ENCODE measurements around the gene SERINC4. TPM values are rescaled to one million over a fixed set of nuclear protein-coding genes. Genes with fewer than 3 reads are reported as not detected.
A peak's percentile ranks its signal among the peaks of the same experiment; 100 is the strongest.

The SERINC4 gene
- total and polyA plus RNA-seq, 8 donors: 0.37 to 0.55 TPM; not detected in 6

DNA sequence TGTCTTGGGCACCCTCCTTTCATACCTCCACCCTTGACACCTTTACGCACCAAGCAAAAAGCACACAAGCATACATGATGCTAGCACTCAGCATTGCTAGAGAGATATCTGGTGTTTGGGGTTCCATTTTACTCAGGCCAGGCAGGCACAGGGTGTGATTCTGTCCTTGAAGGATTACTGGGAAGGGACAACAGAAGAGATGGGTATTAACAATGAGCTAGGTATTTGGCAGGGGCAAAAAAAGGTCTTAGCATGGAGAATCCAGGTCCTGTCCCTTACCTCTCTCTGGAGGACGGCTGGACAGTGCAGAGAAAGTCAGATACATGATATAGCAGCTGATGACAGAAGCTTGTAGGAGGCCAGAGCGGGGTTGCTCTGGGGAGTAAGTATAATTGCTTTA, 3.5 kb downstream of the SERINC4 start:
- Histone ChIP-seq H3K36me3 (peaks cover 40 to 72% (median 64%) of the 10 kb centered on the region in 4 donors), H3K27me3 (no peaks in the 10 kb centered on the region), H3K27ac (peak overlapping the region in 3 of 5 donors; percentile 95 to 99 (median 99)), H3K4me1 (peaks cover 46 to 85% (median 82%) of the 10 kb centered on the region in 4 donors), H3K4me3 (no peak overlapping the region), H3K9me3 (no peaks in the 10 kb centered on the region)
- intact Hi-C loops (cut with DNase I; ENCODE audit: low total_unique reads): no loop called here
- TF ChIP-seq POLR2A (IDR thresholded peaks at IDR 0.05) (no peak), EP300 (IDR thresholded peaks at IDR 0.05) (no peak), POLR2AphosphoS5 (IDR thresholded peaks at IDR 0.05) (peak in 1 of 3 donors; percentile 7)
- no peak for DNase-seq
- WGBS, 5 donors: 83 to 93% (median 90%) methylated on average over 3 of the region's 3 CpGs

DNA sequence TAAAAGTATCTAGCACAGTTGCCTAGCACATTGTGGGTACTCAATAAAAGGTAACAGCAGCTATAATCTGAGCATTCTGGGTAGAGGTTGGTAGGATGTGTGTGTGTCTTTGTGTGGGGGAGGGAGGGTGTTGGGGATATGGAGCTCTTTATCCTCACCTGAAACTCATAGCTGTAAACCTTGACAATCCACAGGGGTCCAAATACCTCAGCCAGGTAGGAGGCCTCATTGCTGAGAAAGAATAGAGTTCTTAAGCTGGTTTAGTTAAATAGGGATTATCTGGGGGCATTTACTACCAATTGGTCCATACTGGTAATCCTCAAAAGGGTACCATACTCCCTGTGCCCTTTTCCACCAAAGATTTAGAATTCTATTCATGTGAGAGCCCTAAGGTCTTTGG, 4.0 kb downstream of the SERINC4 start:
- peak overlapping the region in 4 of 5 donors; percentile 95 to 99 (median 99) for H3K27ac ChIP-seq
- no peak for DNase-seq
- peaks cover 46 to 84% (median 78%) of the 10 kb centered on the region in 4 donors for H3K4me1 ChIP-seq
- no peaks in the 10 kb centered on the region for H3K27me3 ChIP-seq
- H3K36me3 ChIP-seq: peaks cover 40 to 68% (median 62%) of the 10 kb centered on the region in 4 donors
- intact Hi-C loops (cut with DNase I; ENCODE audit: low total_unique reads): no loop called here
- TF ChIP-seq POLR2AphosphoS5 (IDR thresholded peaks at IDR 0.05) (no peak), EP300 (IDR thresholded peaks at IDR 0.05) (no peak), POLR2A (IDR thresholded peaks at IDR 0.05) (no peak)
- TF ChIP-seq, protein P1, sequence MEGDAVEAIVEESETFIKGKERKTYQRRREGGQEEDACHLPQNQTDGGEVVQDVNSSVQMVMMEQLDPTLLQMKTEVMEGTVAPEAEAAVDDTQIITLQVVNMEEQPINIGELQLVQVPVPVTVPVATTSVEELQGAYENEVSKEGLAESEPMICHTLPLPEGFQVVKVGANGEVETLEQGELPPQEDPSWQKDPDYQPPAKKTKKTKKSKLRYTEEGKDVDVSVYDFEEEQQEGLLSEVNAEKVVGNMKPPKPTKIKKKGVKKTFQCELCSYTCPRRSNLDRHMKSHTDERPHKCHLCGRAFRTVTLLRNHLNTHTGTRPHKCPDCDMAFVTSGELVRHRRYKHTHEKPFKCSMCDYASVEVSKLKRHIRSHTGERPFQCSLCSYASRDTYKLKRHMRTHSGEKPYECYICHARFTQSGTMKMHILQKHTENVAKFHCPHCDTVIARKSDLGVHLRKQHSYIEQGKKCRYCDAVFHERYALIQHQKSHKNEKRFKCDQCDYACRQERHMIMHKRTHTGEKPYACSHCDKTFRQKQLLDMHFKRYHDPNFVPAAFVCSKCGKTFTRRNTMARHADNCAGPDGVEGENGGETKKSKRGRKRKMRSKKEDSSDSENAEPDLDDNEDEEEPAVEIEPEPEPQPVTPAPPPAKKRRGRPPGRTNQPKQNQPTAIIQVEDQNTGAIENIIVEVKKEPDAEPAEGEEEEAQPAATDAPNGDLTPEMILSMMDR (IDR thresholded peaks at IDR 0.05): no peak
- no peaks in the 10 kb centered on the region for H3K9me3 ChIP-seq
- H3K4me3 ChIP-seq: no peak overlapping the region

DNA sequence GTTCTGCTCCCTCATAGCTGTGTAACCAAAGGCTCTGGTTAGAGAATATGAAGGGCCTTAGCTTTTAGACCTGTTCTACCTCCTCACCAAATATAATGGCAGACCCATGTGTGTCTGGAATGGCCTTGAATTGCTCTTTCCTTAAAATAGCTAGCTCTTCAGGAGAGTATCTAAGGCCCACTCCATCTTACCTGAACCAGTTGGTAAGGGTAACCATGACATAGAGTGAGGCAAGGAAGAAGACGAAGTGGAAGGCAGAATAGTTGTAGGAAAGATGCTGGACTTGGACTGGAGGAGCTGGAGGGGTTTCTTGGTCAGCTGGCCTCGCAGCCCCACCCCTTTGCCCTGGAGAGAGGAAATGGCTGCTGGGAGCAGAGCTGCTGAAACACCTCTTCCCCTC, 4.8 kb downstream of the SERINC4 start:
- no peak overlapping the region for H3K4me3 ChIP-seq
- H3K9me3 ChIP-seq: no peaks in the 10 kb centered on the region
- 83 to 96% (median 93%) methylated on average over 2 of the region's 2 CpGs for WGBS, 5 donors
- intact Hi-C loops (cut with DNase I; ENCODE audit: low total_unique reads): no loop called here
- H3K4me1 ChIP-seq: peaks cover 45 to 79% (median 74%) of the 10 kb centered on the region in 4 donors
- TF ChIP-seq POLR2A (IDR thresholded peaks at IDR 0.05): no peak
- no peak for TF ChIP-seq EP300 (IDR thresholded peaks at IDR 0.05)
- TF ChIP-seq, protein P1 (IDR thresholded peaks at IDR 0.05): no peak
- no peak for TF ChIP-seq POLR2AphosphoS5 (IDR thresholded peaks at IDR 0.05)
- H3K27ac ChIP-seq: peak overlapping the region; percentile 49 to 99 (median 99)
- no peaks in the 10 kb centered on the region for H3K27me3 ChIP-seq
- DNase-seq: no peak
- peaks cover 40 to 68% (median 62%) of the 10 kb centered on the region in 4 donors for H3K36me3 ChIP-seq

DNA sequence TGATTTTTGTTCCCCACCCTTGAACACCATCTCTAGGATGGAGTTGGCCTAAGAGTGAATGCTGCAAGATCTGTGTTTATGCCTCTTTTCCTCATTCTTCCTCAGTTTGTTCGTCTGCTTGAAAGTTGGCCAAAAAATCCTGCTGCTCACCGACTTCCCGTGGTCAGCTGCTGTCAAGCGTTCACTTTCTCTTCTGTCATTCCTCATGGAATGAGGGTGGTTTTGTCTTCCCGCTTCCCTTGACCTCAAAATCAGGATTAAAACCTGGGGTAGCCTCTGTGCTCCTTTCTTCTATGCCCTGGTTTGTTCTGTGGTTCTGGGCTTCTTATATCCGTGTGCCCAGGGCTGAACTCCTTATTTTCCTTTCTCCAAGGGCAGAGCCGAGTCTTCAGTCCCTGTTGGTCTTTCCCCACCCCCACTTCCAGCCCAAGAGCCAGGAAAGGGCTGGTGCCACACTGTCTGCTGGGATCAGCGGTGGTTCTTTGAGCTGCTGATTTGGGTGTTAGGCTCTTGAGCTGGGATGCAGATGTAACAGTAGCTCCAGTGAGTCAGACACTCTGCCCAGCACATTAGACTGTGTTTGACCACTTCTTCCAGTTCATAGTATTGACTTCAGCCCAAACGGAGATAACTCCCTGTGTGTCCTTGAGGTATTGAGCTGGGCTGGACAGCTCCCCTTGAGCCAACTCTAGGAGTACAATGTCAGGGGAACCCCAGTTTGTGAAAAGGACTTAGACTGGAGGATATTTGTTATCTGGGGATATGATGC, 5.6 kb downstream of the SERINC4 start:
- intact Hi-C loops (cut with DNase I; ENCODE audit: low total_unique reads): no loop called here
- H3K9me3 ChIP-seq: no peaks in the 10 kb centered on the region
- peaks cover 36 to 63% (median 59%) of the 10 kb centered on the region in 4 donors for H3K36me3 ChIP-seq
- peak in 1 of 2 donors; percentile 54 for DNase-seq
- no peaks in the 10 kb centered on the region for H3K27me3 ChIP-seq
- peaks cover 37 to 72% (median 67%) of the 10 kb centered on the region in 4 donors for H3K4me1 ChIP-seq
- WGBS, 5 donors: 72 to 78% (median 74%) methylated on average over 9 of the region's 9 CpGs
- H3K27ac ChIP-seq: peak overlapping the region; percentile 49 to 99 (median 99)
- peak overlapping the region in 3 of 4 donors; percentile 63 to 89 (median 82) for H3K4me3 ChIP-seq
- no peak for TF ChIP-seq EP300 (IDR thresholded peaks at IDR 0.05)
- no peak for TF ChIP-seq POLR2AphosphoS5 (IDR thresholded peaks at IDR 0.05)
- no peak for TF ChIP-seq POLR2A (IDR thresholded peaks at IDR 0.05)
- TF ChIP-seq, protein P1 (IDR thresholded peaks at IDR 0.05): no peak

Data from stomach (tissue), 9 donors.